SK-N-SH (cell line): ENCODE results near the gene KRTAP20-3. TPM values are rescaled to one million over a fixed set of nuclear protein-coding genes. Genes with fewer than 3 reads are reported as not detected.

ENCODE experiments used
- CTCF ChIA-PET: fragments of 300-600, 350-600 bp; formaldehyde crosslinking; extraction: SDS; loops from one replicate; lab custom pipeline; 2021; lab: Yijun Ruan, JAX
- POLR2A ChIA-PET: fragments of 350-600 bp; sonication (Branson Sonifier 250); formaldehyde crosslinking; extraction: SDS; loops from one replicate; lab custom pipeline; 2020; ENCODE audit warnings: antibody characterized with exemption, inconsistent platforms; lab: Yijun Ruan, JAX
- DNase-seq: peaks from one replicate; pipeline ENCODE4 v3.0.0; 2012
- H2AFZ ChIP-seq: fragments of 200-600 bp; sonication (generic); 2 replicates; pipeline ENCODE4 v1.8.1; 2016; ENCODE audit warnings: antibody characterized with exemption, mild to moderate bottlenecking, low read depth
- H3F3A ChIP-seq: fragments of 200-600 bp; sonication (generic); replicated peaks from 2 replicates; pipeline ENCODE3; 2016; ENCODE audit warnings: antibody characterized with exemption, mild to moderate bottlenecking; ENCODE audit not compliant: insufficient read depth
- H3K27ac ChIP-seq, 2 experiments: fragments of 200-500 bp in 1 of 2; fragments of 200-600 bp in 1 of 2; sonication (Bioruptor generic) in 1 of 2; sonication (generic), shearing (Covaris generic) in 1 of 2; 2 replicates each; pipeline versions ENCODE4 v1.5.1 to v1.6.1; 2014 to 2016; ENCODE audit warnings: low read depth in 2 of 2, inconsistent platforms in 1 of 2, low read length in 1 of 2, mild to moderate bottlenecking in 1 of 2, mixed read lengths in 1 of 2
- H3K27me3 ChIP-seq: fragments of 200-600 bp; sonication (generic), shearing (Covaris generic); 2 replicates; pipeline ENCODE4 v1.6.1; 2016; ENCODE audit warnings: mixed run types; ENCODE audit not compliant: insufficient read depth
- H3K36me3 ChIP-seq, 2 experiments: fragments of 200-500 bp in 1 of 2; fragments of 200-600 bp in 1 of 2; sonication (Bioruptor generic) in 1 of 2; sonication (generic) in 1 of 2; replicated peaks in 1 of 2; 2 replicates each; pipeline versions ENCODE3 to v1.5.1; 2014 to 2016; ENCODE audit warnings: low read length in 1 of 2, mild to moderate bottlenecking in 1 of 2; ENCODE audit not compliant: insufficient read depth in 2 of 2, control insufficient read depth in 1 of 2
- H3K4me1 ChIP-seq, 2 experiments: fragments of 200-500 bp in 1 of 2; fragments of 200-600 bp in 1 of 2; sonication (Bioruptor generic) in 1 of 2; sonication (generic), shearing (Covaris generic) in 1 of 2; 2 replicates each; pipeline versions ENCODE4 v1.5.1 to v1.6.1; 2014 to 2016; ENCODE audit warnings: low read depth in 1 of 2, low read length in 1 of 2, mixed run types in 1 of 2; ENCODE audit not compliant: insufficient read depth in 2 of 2, control insufficient read depth in 1 of 2
- H3K4me2 ChIP-seq: fragments of 200-600 bp; sonication (generic), shearing (Covaris generic); 2 replicates; pipeline ENCODE4 v1.6.1; 2017; ENCODE audit warnings: mixed run types
- H3K4me3 ChIP-seq, 2 experiments: fragments of 200-500 bp in 1 of 2; fragments of 200-600 bp in 1 of 2; sonication (Bioruptor generic) in 1 of 2; sonication (generic), shearing (Covaris generic) in 1 of 2; 2 replicates each; pipeline versions ENCODE4 v1.5.1 to v1.8.1; 2014 to 2016; ENCODE audit warnings: low read depth in 2 of 2, inconsistent platforms in 1 of 2, low read length in 1 of 2, mild to moderate bottlenecking in 1 of 2, mixed read lengths in 1 of 2, moderate library complexity in 1 of 2
- H3K79me2 ChIP-seq: fragments of 200-600 bp; sonication (generic); 2 replicates; pipeline ENCODE4 v1.8.1; 2017; ENCODE audit warnings: mild to moderate bottlenecking; ENCODE audit not compliant: insufficient read depth
- H3K9ac ChIP-seq: fragments of 200-600 bp; sonication (generic); 2 replicates; pipeline ENCODE4 v1.6.1; 2017; ENCODE audit warnings: mixed run types
- H3K9me2 ChIP-seq: fragments of 200-600 bp; sonication (generic); 2 replicates; pipeline ENCODE4 v1.6.1; 2017; ENCODE audit warnings: mixed run types
- H3K9me3 ChIP-seq: fragments of 200-600 bp; sonication (generic); 2 replicates; pipeline ENCODE4 v1.6.1; 2017; ENCODE audit warnings: mixed run types, mild to moderate bottlenecking, moderate library complexity
- H4K20me1 ChIP-seq: fragments of 200-600 bp; sonication (generic); 2 replicates; pipeline ENCODE4 v1.6.1; 2017; ENCODE audit warnings: mild to moderate bottlenecking, mixed run types; ENCODE audit not compliant: insufficient read depth
- CHD2 ChIP-seq: fragments of 150-350 bp; IDR thresholded peaks from 2 replicates; pipeline ENCODE4 v1.6.1; 2018; ENCODE audit warnings: low read length; ENCODE audit not compliant: partially characterized antibody
- EP300 ChIP-seq, 2 experiments: IDR thresholded peaks; 2 replicates each; pipeline versions ENCODE4 v1.4.0 to v1.6.1; 2012; ENCODE audit warnings: borderline replicate concordance in 1 of 2, low read depth in 1 of 2, low read length in 1 of 2
- FOSL2 ChIP-seq: IDR thresholded peaks from 2 replicates; pipeline ENCODE4 v1.4.0; 2012; ENCODE audit warnings: low read depth, mild to moderate bottlenecking, moderate library complexity, borderline replicate concordance
- FOXJ3 ChIP-seq: sonication (generic); formaldehyde crosslinking; IDR thresholded peaks from 2 replicates; pipeline ENCODE4 v1.5.1; 2020; ENCODE audit warnings: mild to moderate bottlenecking, missing genetic modification reagents
- GATA2 ChIP-seq: sonication (generic); formaldehyde crosslinking; IDR thresholded peaks from 2 replicates; pipeline ENCODE4 v1.5.0; 2020; ENCODE audit warnings: mild to moderate bottlenecking, missing genetic modification reagents
- IRF3 ChIP-seq: fragments of 150-350 bp; IDR thresholded peaks from 2 replicates; pipeline ENCODE4 v1.6.1; 2016; ENCODE audit warnings: mild to moderate bottlenecking, low read depth, low read length
- JUND ChIP-seq: IDR thresholded peaks from 2 replicates; pipeline ENCODE4 v1.4.0; 2012
- MAX ChIP-seq: IDR thresholded peaks from 2 replicates; pipeline ENCODE4 v1.4.0; 2012; ENCODE audit warnings: low read depth
- MEF2A ChIP-seq: IDR thresholded peaks from 2 replicates; pipeline ENCODE4 v1.4.0; 2012; ENCODE audit warnings: low read depth, borderline replicate concordance
- NRF1 ChIP-seq: IDR thresholded peaks from 2 replicates; pipeline ENCODE4 v1.6.1; 2012; ENCODE audit warnings: low read depth, mild to moderate bottlenecking, low read length
- RCOR1 ChIP-seq: fragments of 150-350 bp; IDR thresholded peaks from 2 replicates; pipeline ENCODE4 v1.6.1; 2017; ENCODE audit warnings: antibody characterized with exemption, low read length
- REST ChIP-seq: IDR thresholded peaks from 2 replicates; pipeline ENCODE4 v1.6.1; 2012; ENCODE audit warnings: mild to moderate bottlenecking, low read depth, low read length, moderate library complexity
- RFX5 ChIP-seq: IDR thresholded peaks from 2 replicates; pipeline ENCODE4 v1.6.1; 2012; ENCODE audit warnings: mild to moderate bottlenecking, improper control_type of control experiment, low read length
- SMC3 ChIP-seq: IDR thresholded peaks from 2 replicates; pipeline ENCODE4 v1.6.1; 2012; ENCODE audit warnings: low read depth, low read length, improper control_type of control experiment
- TAF1 ChIP-seq: IDR thresholded peaks from 2 replicates; pipeline ENCODE4 v1.6.1; 2012; ENCODE audit warnings: low read depth, mild to moderate bottlenecking, low read length, moderate library complexity, borderline replicate concordance
- TEAD4 ChIP-seq: IDR thresholded peaks from 2 replicates; pipeline ENCODE4 v1.4.0; 2012; ENCODE audit warnings: mild to moderate bottlenecking, borderline replicate concordance; ENCODE audit not compliant: insufficient read depth
- USF1 ChIP-seq: IDR thresholded peaks from 2 replicates; pipeline ENCODE4 v1.4.0; 2012; ENCODE audit warnings: low read depth, borderline replicate concordance
- USF2 ChIP-seq: fragments of 150-350 bp; IDR thresholded peaks from 2 replicates; pipeline ENCODE4 v1.6.1; 2017; ENCODE audit warnings: antibody characterized with exemption, low read length, low read depth, borderline replicate concordance
- YY1 ChIP-seq: IDR thresholded peaks from 2 replicates; pipeline ENCODE4 v1.4.0; 2012; ENCODE audit warnings: low read depth, mild to moderate bottlenecking
- WGBS: methylation state at CpG from one replicate; pipeline ENCODE4 v1.1.6; 2017; ENCODE audit warnings: low lambda C conversion rate; 5-methylcytosine and 5-hydroxymethylcytosine counted together
- polyA plus RNA-seq, 3 experiments: library from polyadenylated mRNA; depleted of rRNA; stranded (reverse); fragments of >200 nt; gene quantifications; 2 replicates each; pipeline ENCODE4 v1.2.3, GENCODE V29; 2012

The KRTAP20-3 gene
- polyA plus RNA-seq, 1 of the 3 experiments (the other 2 are of a cell fraction): not detected

- no peaks in the 10 kb centered on the region for H3K27me3 ChIP-seq
- no peak for TF ChIP-seq YY1
- no peak for TF ChIP-seq RCOR1
- no peak for TF ChIP-seq SMC3
- CTCF ChIA-PET: no interaction called here
Measured at GRCh38 chr21:30629200-30629599, 13.5 kb upstream of the KRTAP20-3 start.

GRCh38 chr21:30634906-30635305 lies 7.8 kb upstream of the KRTAP20-3 start, which contains the start of gene KRTAP20-2:
KRTAP20-2 (plus strand) TSS chr21:30635206; CDS start chr21:30635264, 58 bp downstream.
- Histone ChIP-seq H3K4me3 (no peak within 1 kb of the TSS), H3K36me3 (no peaks in the 10 kb centered on the region), H3K27me3 (no peaks in the 10 kb centered on the region; the same call in 1 of the 2 replicates), H3K4me2 (no peak within 1 kb of the TSS), H3K27ac (no peak within 1 kb of the TSS), H3K79me2 (no peaks in the 10 kb centered on the region), H2AFZ (no peak within 1 kb of the TSS), H3K4me1 (no peaks in the 10 kb centered on the region), H3F3A (no peaks in the 10 kb centered on the region), H3K9me3 (no peaks in the 10 kb centered on the region), H3K9me2 (no peaks in the 10 kb centered on the region), H3K9ac (no peak within 1 kb of the TSS), H4K20me1 (no peaks in the 10 kb centered on the region)
- no peak for DNase-seq
- POLR2A ChIA-PET: no interaction called here
- TF ChIP-seq USF2: no peak
- TF ChIP-seq REST: no peak
- no peak for TF ChIP-seq USF1
- TF ChIP-seq MEF2A: no peak
- no peak for TF ChIP-seq NRF1
- TF ChIP-seq FOXJ3: no peak
- no peak for TF ChIP-seq GATA2 (CRISPR knock-in tag)
- no peak for TF ChIP-seq EP300 (IDR thresholded peaks at IDR 0.05; ENCODE audit: borderline replicate concordance in 1 of 2, low read depth in 1 of 2, low read length in 1 of 2)
- TF ChIP-seq MAX: no peak
- no peak for TF ChIP-seq SMC3
- no peak for TF ChIP-seq IRF3
- TF ChIP-seq CHD2: no peak
- TF ChIP-seq JUND: no peak
- TF ChIP-seq YY1: no peak
- TF ChIP-seq RCOR1: no peak
- TF ChIP-seq TEAD4: no peak
- TF ChIP-seq FOSL2: no peak
- no peak for TF ChIP-seq RFX5
- TF ChIP-seq TAF1: no peak
- CTCF ChIA-PET: no interaction called here
- 0% methylated on average over 1 of the region's 1 CpG for WGBS

More at GRCh38 chr21:30629200-30629599, 13.5 kb upstream of the KRTAP20-3 start:
- no peaks in the 10 kb centered on the region for H3F3A ChIP-seq
- no peaks in the 10 kb centered on the region for H3K9me3 ChIP-seq
- H4K20me1 ChIP-seq: no peaks in the 10 kb centered on the region
- H3K4me3 ChIP-seq: no peak overlapping the region
- no peak overlapping the region for H3K4me2 ChIP-seq
- POLR2A ChIA-PET: no interaction called here
- H3K79me2 ChIP-seq: no peaks in the 10 kb centered on the region
- no peak overlapping the region for H2AFZ ChIP-seq
- 14% methylated on average over 1 of the region's 1 CpG for WGBS
- H3K9me2 ChIP-seq: no peaks in the 10 kb centered on the region
- H3K27ac ChIP-seq: no peak overlapping the region
- no peaks in the 10 kb centered on the region for H3K36me3 ChIP-seq
- no peaks in the 10 kb centered on the region for H3K4me1 ChIP-seq
- DNase-seq: no peak
- no peak overlapping the region for H3K9ac ChIP-seq
